ENCODE measurements around the gene GGN. TPM values are rescaled to one million over a fixed set of nuclear protein-coding genes. Genes with fewer than 3 reads are reported as not detected.

Gene GGN
- polyA plus RNA-seq, 1 of the 3 experiments (the other 2 are of a cell fraction), result 0.48 TPM

DNA sequence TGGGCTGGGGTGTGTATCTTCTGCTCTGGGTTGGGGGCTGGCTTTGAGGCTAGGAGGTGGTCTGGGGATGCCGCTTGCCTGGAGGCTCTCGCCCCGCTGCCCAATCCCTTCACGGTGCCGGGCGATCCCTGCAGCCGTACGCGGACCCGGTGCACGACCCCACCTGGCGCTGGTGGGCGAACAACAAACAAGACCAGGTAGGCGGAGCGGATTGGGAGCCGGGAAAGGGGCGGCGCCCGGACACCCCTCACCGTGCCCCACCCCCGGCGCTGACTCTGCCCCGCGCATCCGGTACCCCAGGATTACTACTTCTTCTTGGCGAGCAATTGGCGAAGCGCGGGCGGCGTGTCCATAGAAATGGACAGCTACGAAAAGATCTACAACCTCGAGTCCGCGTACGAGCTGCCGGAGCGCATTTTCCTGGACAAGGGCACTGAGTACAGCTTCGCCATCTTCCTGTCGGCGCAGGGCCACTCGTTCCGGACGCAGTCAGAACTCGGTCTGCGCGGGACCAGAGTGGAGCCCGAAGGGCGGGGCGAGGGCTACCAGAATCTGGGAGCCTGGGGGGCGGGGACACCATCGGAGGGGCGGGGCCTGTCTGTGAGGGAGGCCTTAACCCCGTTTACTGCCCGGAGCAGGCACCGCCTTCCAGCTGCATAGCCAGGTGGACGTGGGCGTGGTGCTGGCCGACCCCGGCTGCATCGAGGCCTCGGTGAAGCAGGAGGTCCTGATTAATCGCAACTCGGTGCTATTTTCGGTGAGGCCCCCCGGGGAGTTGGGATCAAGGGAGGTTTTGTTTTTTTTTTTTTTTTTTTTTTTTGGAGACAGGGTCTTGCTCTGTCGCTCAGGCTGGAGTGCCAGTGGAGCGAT is 25.5 kb downstream of the GGN start:
- CTCF ChIA-PET, result interaction anchor here (0.7 to 1.9 kb wide), 6 partner anchors 12 to 455 kb away, joined by 3 to 5 read pairs (median 3); partner anchors contain the start of genes FAM98C and PSMD8

More for the DNA sequence above, 25.5 kb downstream of the GGN start:
- H3K4me3 ChIP-seq (ENCODE audit: low read depth in 2 of 2, low read length in 1 of 2), result peak overlapping the region; percentile 58 to 89
- DNase-seq, result peak; percentile 92
- no peaks in the 10 kb centered on the region for H4K20me1 ChIP-seq (ENCODE audit: insufficient read depth)
- POLR2A ChIA-PET, result interaction anchor here (0.5 to 1.8 kb wide), 5 partner anchors 12 to 670 kb away, joined by 3 to 17 read pairs (median 3); partner anchors contain the start of genes GGN, PSMD8 and SPRED3
- peak overlapping the region; percentile 37; the same call in 1 of the 2 replicates for H3K9ac ChIP-seq
- no peaks in the 10 kb centered on the region for H3K9me3 ChIP-seq
- H3K36me3 ChIP-seq (replicated peaks in 1 of 2; ENCODE audit: control insufficient read depth in 1 of 2, insufficient read depth in 2 of 2, low read length in 1 of 2), result no peaks in the 10 kb centered on the region
- peaks cover 0 to 10% of the 10 kb centered on the region in 2 experiments; a peak in 1 of 4 replicates for H3K4me1 ChIP-seq (ENCODE audit: control insufficient read depth in 1 of 2, insufficient read depth in 2 of 2, low read depth in 1 of 2, low read length in 1 of 2)
- peak overlapping the region; percentile 36 to 85; a peak in 3 of 4 replicates for H3K27ac ChIP-seq (ENCODE audit: low read depth in 2 of 2, low read length in 1 of 2)
- H3K9me2 ChIP-seq, result no peaks in the 10 kb centered on the region
- H2AFZ ChIP-seq (ENCODE audit: low read depth), result peak overlapping the region; percentile 99
- WGBS (ENCODE audit: low lambda C conversion rate), result 3% methylated on average over 34 of the region's 68 CpGs
- H3K27me3 ChIP-seq (ENCODE audit: insufficient read depth), result peaks cover 36% of the 10 kb centered on the region
- TF ChIP-seq, protein P1, sequence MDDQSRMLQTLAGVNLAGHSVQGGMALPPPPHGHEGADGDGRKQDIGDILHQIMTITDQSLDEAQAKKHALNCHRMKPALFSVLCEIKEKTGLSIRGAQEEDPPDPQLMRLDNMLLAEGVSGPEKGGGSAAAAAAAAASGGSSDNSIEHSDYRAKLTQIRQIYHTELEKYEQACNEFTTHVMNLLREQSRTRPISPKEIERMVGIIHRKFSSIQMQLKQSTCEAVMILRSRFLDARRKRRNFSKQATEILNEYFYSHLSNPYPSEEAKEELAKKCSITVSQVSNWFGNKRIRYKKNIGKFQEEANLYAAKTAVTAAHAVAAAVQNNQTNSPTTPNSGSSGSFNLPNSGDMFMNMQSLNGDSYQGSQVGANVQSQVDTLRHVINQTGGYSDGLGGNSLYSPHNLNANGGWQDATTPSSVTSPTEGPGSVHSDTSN (IDR thresholded peaks at IDR 0.05), result 0 out of 2 replicates have a peak, but pooled peaks have one; percentile 13
- TF ChIP-seq NFIC (IDR thresholded peaks at IDR 0.05; ENCODE audit: borderline replicate concordance), result no peak
- TF ChIP-seq, protein P2, sequence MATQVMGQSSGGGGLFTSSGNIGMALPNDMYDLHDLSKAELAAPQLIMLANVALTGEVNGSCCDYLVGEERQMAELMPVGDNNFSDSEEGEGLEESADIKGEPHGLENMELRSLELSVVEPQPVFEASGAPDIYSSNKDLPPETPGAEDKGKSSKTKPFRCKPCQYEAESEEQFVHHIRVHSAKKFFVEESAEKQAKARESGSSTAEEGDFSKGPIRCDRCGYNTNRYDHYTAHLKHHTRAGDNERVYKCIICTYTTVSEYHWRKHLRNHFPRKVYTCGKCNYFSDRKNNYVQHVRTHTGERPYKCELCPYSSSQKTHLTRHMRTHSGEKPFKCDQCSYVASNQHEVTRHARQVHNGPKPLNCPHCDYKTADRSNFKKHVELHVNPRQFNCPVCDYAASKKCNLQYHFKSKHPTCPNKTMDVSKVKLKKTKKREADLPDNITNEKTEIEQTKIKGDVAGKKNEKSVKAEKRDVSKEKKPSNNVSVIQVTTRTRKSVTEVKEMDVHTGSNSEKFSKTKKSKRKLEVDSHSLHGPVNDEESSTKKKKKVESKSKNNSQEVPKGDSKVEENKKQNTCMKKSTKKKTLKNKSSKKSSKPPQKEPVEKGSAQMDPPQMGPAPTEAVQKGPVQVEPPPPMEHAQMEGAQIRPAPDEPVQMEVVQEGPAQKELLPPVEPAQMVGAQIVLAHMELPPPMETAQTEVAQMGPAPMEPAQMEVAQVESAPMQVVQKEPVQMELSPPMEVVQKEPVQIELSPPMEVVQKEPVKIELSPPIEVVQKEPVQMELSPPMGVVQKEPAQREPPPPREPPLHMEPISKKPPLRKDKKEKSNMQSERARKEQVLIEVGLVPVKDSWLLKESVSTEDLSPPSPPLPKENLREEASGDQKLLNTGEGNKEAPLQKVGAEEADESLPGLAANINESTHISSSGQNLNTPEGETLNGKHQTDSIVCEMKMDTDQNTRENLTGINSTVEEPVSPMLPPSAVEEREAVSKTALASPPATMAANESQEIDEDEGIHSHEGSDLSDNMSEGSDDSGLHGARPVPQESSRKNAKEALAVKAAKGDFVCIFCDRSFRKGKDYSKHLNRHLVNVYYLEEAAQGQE (IDR thresholded peaks at IDR 0.05; ENCODE audit: low read depth, low read length), result 0 out of 2 replicates have a peak, but pooled peaks have one; percentile 10
- TF ChIP-seq GATA2 (CRISPR knock-in tag; IDR thresholded peaks at IDR 0.05), result no peak
- TF ChIP-seq, protein P3, sequence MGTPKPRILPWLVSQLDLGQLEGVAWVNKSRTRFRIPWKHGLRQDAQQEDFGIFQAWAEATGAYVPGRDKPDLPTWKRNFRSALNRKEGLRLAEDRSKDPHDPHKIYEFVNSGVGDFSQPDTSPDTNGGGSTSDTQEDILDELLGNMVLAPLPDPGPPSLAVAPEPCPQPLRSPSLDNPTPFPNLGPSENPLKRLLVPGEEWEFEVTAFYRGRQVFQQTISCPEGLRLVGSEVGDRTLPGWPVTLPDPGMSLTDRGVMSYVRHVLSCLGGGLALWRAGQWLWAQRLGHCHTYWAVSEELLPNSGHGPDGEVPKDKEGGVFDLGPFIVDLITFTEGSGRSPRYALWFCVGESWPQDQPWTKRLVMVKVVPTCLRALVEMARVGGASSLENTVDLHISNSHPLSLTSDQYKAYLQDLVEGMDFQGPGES (IDR thresholded peaks at IDR 0.05; ENCODE audit: low read depth, low read length), result no peak
- TF ChIP-seq MEF2A (IDR thresholded peaks at IDR 0.05; ENCODE audit: borderline replicate concordance, low read depth), result no peak
- TF ChIP-seq FOXM1 (IDR thresholded peaks at IDR 0.05; ENCODE audit: low read depth), result no peak
- no peak for TF ChIP-seq TCF12 (IDR thresholded peaks at IDR 0.05)
- TF ChIP-seq FOSL2 (IDR thresholded peaks at IDR 0.05; ENCODE audit: borderline replicate concordance, low read depth), result no peak
- no peak; the same call in 1 of the 2 replicates for TF ChIP-seq NRF1 (IDR thresholded peaks at IDR 0.05; ENCODE audit: low read depth, low read length)
- peak; percentile 58; the same call in 1 of the 2 replicates for TF ChIP-seq MXI1 (IDR thresholded peaks at IDR 0.05; ENCODE audit: low read depth, low read length)
- peak; percentile 36; the same call in 1 of the 2 replicates for TF ChIP-seq TAF1 (IDR thresholded peaks at IDR 0.05; ENCODE audit: borderline replicate concordance, low read depth, low read length)
- peak; percentile 29 for TF ChIP-seq GABPA (IDR thresholded peaks at IDR 0.05; ENCODE audit: low read depth)
- TF ChIP-seq CHD2 (IDR thresholded peaks at IDR 0.05; ENCODE audit: low read length, partially characterized antibody), result no peak
- peaks cover 6% of the 10 kb centered on the region for H3F3A ChIP-seq (replicated peaks; ENCODE audit: insufficient read depth)
- H3K79me2 ChIP-seq (ENCODE audit: insufficient read depth), result no peaks in the 10 kb centered on the region
- peak overlapping the region; percentile 98 for H3K4me2 ChIP-seq

Data from SK-N-SH (cell line).